Activated T-helper 1 cell treated with anti-CD3 and anti-CD28 coated beads, Interleukin-2, amount 50 U/mL, for 16 hours (primary cell): ENCODE data around the gene TOR1B.
"Not testable (repeated sequence)": the region's sequence is repeated elsewhere in the genome, so short reads cannot be mapped to it uniquely, and the experiment has no call there.

ENCODE experiments used
- DNase-seq, 2 donors: peaks; one replicate each; pipeline ENCODE4 v3.0.0-alpha.2; 2020; ENCODE audit warnings: low read depth in 1 of 2, low spot score in 1 of 2

The TOR1B gene

GRCh38 chr9:129776096-129776495 is 26.9 kb upstream of the TOR1B start:
- DNase-seq: not testable (repeated sequence)

DNA sequence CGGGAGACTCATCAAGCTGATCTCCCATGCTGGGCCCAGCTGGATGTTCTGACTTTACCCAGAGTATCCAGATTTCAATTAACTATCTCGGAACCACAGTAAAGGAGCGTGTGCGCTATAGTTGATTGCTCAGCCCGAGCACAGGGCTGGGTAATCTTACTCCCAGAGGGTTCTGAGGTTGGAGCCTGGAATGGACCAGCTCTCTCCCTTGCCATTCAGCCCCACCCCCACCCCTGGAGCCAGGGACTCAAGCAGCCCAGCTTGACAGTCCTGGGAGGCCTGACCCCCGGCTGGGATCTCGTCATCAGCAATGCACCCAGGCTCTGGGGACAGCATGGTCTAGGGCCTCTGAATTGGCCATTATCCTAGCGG is 26.4 kb upstream of the TOR1B start:
- DNase-seq: no peak

- DNase-seq: no peak
These were observed 25.8 kb upstream of the TOR1B start for GRCh38 chr9:129776938-129777768.

DNA sequence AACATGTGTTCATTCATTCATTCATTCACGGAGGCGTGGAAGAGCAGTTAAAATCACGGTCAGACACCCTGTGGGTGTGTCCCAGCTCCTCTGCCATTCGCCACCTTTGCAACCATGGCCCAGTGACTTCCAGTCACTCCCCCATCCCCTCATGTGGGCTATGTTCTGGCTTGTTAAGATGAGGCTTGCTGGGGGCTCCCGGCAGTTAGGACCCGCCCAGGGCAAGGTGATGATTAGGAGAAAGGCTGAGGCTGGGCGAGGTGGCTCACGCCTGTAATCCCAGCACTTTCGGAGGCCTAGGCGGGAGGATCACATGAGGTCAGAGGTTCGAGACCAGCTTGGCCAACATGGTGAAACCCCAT is 25.2 kb upstream of the TOR1B start:
- no peak for DNase-seq

DNA sequence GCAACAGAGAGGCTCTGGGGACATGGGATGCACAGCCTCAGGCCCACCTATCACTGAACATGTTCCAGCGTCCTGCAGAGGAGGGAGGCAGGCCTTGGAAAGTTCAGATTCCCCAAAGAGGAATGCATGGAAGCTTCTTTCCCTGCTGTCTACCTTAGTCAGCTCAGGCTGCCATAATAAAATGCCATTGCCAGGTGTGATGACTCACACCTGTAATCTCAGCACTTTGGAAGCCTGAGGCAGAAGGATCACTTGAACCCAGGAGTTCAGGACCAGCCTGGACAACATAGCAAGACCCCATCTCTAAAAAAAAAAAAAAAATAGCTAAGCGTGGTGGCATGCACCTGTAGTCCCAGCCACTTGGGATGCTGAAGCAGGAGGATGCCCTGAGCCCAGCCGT is 24.5 kb upstream of the TOR1B start:
- DNase-seq: no peak

DNA sequence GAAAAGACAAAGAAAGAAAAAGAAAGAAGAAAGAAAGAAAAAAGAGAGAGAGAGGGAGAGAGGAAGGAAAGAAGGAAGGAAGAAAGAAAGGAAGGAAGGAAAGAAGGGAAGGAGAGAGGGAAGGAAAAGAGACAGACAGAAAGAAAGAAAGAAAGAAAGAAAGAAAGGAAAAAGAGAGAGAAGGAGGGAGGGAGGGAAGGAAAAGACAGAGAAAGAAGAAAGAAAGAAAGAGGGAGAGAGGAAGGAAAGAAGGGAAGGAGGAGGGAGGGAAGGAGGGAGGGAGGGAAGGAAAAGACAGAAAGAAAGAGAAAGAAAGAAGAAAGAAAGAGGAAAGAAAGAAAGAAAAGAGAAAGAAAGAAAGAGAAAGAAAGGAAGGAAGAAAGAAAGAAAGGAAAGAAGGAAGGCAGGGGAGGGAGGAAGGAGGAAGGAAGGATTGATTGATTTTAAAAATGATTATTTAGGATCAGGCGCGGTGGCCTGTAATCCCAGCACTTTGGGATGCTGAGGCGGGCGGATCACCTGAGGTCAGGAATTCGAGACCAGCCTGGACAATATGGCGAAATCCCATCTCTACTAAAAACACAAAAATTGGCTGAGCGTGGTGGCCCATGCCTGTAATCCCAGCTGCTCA is 23.3 kb upstream of the TOR1B start:
- no peak for DNase-seq

DNA sequence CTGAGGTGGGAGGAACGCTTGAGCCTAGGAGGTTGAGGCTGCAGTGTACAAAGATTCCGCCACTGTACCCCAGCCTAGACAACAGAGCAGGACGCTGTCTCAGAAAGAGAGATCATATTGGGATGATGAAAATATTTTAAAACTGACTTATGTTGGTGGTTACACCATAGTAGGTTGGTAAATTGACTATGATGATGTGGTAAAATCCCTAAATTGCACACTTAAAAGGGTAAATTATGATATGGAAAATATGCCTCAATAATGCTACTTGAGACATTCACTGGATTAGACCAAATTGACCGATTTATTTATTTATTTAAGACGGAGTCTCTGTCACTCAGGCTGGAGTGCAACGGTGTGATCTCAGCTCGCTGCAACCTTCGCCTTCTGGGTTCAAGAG is 21.9 kb upstream of the TOR1B start:
- DNase-seq: no peak

- DNase-seq: no peak
These were observed 21.0 kb upstream of the TOR1B start for GRCh38 chr9:129781981-129782380.

DNA sequence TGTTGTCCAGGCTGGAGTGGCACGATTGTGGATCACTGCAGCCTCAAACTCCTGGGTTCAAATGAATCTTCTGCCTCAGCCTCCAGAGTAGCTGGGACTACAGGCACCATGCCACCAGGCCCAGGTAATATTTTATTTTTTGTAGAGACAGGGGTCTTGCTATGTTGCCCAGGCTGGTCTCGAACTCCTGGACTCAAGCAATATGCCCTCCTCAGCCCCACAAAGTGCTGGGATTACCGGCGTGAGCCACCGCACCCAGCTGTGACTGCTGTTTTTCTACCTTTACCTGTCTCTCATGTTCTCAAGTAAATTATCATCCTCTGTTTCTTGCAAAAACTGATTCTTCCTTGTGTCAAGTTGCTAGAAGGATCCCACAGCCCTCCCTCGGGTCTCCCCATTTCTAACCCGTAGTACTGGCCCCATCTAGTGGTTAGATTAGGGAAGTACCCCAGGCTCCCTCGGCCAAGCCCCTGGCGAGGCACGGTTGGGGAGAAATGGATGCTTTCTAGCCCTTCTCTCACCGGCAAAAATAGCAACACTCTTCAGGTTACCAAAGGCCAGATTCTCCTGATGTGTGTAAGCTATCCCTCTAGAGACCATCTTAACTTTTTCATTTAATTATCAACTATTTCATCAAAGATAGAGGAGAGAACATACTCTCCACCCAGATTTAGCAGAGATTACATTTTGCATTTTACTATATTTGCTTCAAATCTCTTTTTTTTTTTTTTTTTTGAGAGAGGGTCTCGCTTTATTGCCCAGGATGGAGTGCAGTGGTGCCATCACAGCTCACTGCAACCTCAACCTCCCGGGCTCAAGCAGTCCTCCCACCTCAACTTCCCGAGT is 19.2 kb upstream of the TOR1B start:
- DNase-seq: peak; percentile 38 to 51

- not testable (repeated sequence) for DNase-seq
These were observed 18.0 kb upstream of the TOR1B start for GRCh38 chr9:129784970-129785369.

GRCh38 chr9:129785866-129786265 is 17.1 kb upstream of the TOR1B start:
- DNase-seq: no peak

- DNase-seq: no peak
These were observed 16.5 kb upstream of the TOR1B start for GRCh38 chr9:129786481-129786880.

- DNase-seq: no peak
These were observed 8.4 kb upstream of the TOR1B start for GRCh38 chr9:129794549-129794948.

- DNase-seq: not testable (repeated sequence)
These were observed 7.0 kb upstream of the TOR1B start for GRCh38 chr9:129796029-129796428.

DNA sequence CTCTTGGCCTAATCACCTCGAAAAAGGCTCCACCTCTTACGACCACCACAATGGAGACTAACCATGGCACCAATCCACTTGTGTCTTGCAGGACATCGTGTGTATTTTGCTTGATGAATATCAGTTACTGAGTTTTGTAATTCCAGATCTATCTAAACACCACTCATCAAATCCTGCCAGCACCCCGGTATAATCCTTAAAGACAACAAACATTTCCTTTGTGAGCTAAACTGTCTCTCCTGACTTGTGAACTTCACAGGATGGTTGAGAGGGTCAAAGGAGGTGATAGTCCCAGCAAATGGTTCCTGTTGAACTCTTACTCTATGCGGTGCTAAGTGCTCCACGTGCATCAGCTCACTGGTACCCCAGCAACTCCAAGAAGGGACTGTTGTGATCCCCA is 4.0 kb upstream of the TOR1B start:
- DNase-seq: no peak

DNA sequence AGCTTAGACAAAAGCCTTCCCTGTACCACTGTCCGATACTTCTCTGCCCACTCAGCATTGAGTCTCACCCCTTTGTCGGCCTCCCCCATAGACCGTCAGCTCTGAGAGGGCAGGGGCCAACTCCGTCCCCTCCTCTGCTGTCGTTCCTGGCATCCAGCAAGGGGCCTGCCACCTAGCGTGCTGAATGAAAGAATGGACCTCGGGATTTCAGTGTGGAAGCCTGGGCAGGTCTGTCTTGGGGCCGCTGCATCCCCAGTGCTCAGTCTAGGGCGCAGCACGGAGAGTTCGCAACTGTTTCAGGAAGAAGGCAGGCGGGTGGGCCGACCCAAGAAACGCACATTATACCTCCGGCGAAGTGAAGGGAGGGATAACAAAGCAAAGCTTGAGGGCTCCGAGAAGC is 1.5 kb upstream of the TOR1B start:
- no peak for DNase-seq

- DNase-seq: no peak
These were observed 684 bp downstream of the TOR1B start for GRCh38 chr9:129803676-129804060.

GRCh38 chr9:129806061-129806460 is 3.1 kb downstream of the TOR1B start:
- no peak for DNase-seq

GRCh38 chr9:129809346-129809745 is 6.4 kb downstream of the TOR1B start:
- no peak for DNase-seq

GRCh38 chr9:129810116-129810515 is 7.1 kb downstream of the TOR1B start:
- no peak for DNase-seq

- DNase-seq: no peak
These were observed 7.8 kb downstream of the TOR1B start for GRCh38 chr9:129810788-129811187.

- no peak for DNase-seq
These were observed 9.0 kb downstream of the TOR1B start for GRCh38 chr9:129811967-129812363.
